GM12878 (cell line): ENCODE results near the gene GXYLT1. TPM values are rescaled to one million over a fixed set of nuclear protein-coding genes. Genes with fewer than 3 reads are reported as not detected.
"Not testable (repeated sequence)": the region's sequence is repeated elsewhere in the genome, so short reads cannot be mapped to it uniquely, and the experiment has no call there.

Experiments
- ATAC-seq: fragments of 200-7000 bp; cut with Tn5 transposase; 3 replicates; pipeline ENCODE4 v1.9.1; 2020; ENCODE audit warnings: mild to moderate bottlenecking, moderate library complexity
- BruUV-seq: library from RNA; stranded (reverse); fragments of 400-500 nt; replicated peaks from 2 replicates; lab custom pipeline; 2021; lab: Mats Ljungman, UMichigan
- CTCF ChIA-PET: fragments of 300-600 bp; sonication (Branson Sonifier 250); formaldehyde crosslinking; extraction: SDS; loops from one replicate; lab custom pipeline; 2021; ENCODE audit warnings: inconsistent platforms; lab: Yijun Ruan, JAX
- POLR2A ChIA-PET: fragments of 350-600 bp; formaldehyde crosslinking; extraction: SDS; loops from one replicate; lab custom pipeline; 2021; ENCODE audit warnings: inconsistent platforms; lab: Charles Lee
- RAD21 ChIA-PET: fragments of 300-600 bp; sonication (Branson Sonifier 250); formaldehyde crosslinking; loops from one replicate; lab custom pipeline; 2023; ENCODE audit warnings: antibody characterized with exemption; ENCODE audit not compliant: unreplicated experiment; lab: Charles Lee
- SMC1A ChIA-PET: fragments of 300-600 bp; sonication (Branson Sonifier 250); formaldehyde crosslinking; loops from one replicate; lab custom pipeline; 2023; ENCODE audit not compliant: unreplicated experiment, uncharacterized antibody; lab: Charles Lee
- DNase-seq: peaks from one replicate; pipeline ENCODE4 v3.0.0-alpha.2; 2011; ENCODE audit warnings: low read depth, low spot score
- FAIRE-seq: peaks from 3 replicates; lab custom pipeline; 2011; peaks lifted over from hg19 to GRCh38; lab: Jason Lieb, UNC
- H2AFZ ChIP-seq: 2 replicates; pipeline ENCODE4 v1.6.0; 2011; ENCODE audit warnings: low read depth, low read length, control low read depth; ENCODE audit not compliant: control insufficient read depth
- H3K27ac ChIP-seq: 2 replicates; pipeline ENCODE4 v1.5.1; 2011; ENCODE audit warnings: control low read depth; ENCODE audit not compliant: control insufficient read depth, insufficient read depth
- H3K27me3 ChIP-seq, 2 experiments: replicated peaks in 1 of 2; 2 replicates each; pipeline versions ENCODE4 v1.6.0 to v1.6.1; 2011; ENCODE audit warnings: low read length in 1 of 2; ENCODE audit not compliant: control insufficient read depth in 2 of 2, insufficient read depth in 2 of 2
- H3K36me3 ChIP-seq, 2 experiments: 2 replicates each; pipeline ENCODE4 v1.5.1; 2011; ENCODE audit warnings: low read length in 1 of 2; ENCODE audit not compliant: control insufficient read depth in 2 of 2, insufficient read depth in 2 of 2
- H3K4me1 ChIP-seq: 2 replicates; pipeline ENCODE4 v1.6.1; 2011; ENCODE audit warnings: mild to moderate bottlenecking, low read length, moderate library complexity, mixed read lengths; ENCODE audit not compliant: control insufficient read depth, insufficient read depth
- H3K4me2 ChIP-seq: 2 replicates; pipeline ENCODE4 v1.6.0; 2011; ENCODE audit warnings: control low read depth; ENCODE audit not compliant: control insufficient read depth, insufficient read depth
- H3K4me3 ChIP-seq: fragments of 200-600 bp; sonication (generic); 2 replicates; pipeline ENCODE4 v1.5.1; 2016
- H3K79me2 ChIP-seq: 2 replicates; pipeline ENCODE4 v1.6.0; 2011; ENCODE audit warnings: low read length; ENCODE audit not compliant: control insufficient read depth, insufficient read depth
- H3K9ac ChIP-seq: 2 replicates; pipeline ENCODE4 v1.8.0; 2011; ENCODE audit warnings: low read length, control low read depth, mixed read lengths; ENCODE audit not compliant: control insufficient read depth, insufficient read depth
- H3K9me3 ChIP-seq: replicated peaks from 3 replicates; pipeline ENCODE4 v1.5.1; 2011; ENCODE audit warnings: mild to moderate bottlenecking, low read length; ENCODE audit not compliant: control insufficient read depth, insufficient read depth
- H4K20me1 ChIP-seq: 2 replicates; pipeline ENCODE4 v1.6.0; 2011; ENCODE audit not compliant: control insufficient read depth, insufficient read depth
- ZNF274 ChIP-seq: IDR thresholded peaks from one replicate; pipeline ENCODE4 v1.8.0; 2011; ENCODE audit not compliant: insufficient read length, insufficient read depth
- WGBS: methylation state at CpG from one replicate; pipeline ENCODE4 v1.1.6; 2016; ENCODE audit warnings: low lambda C conversion rate; ENCODE audit not compliant: insufficient replicate concordance, insufficient coverage; ENCODE audit errors: missing lambda C conversion rate; 5-methylcytosine and 5-hydroxymethylcytosine counted together
- in situ Hi-C: fragments of 300-500 bp; cut with MboI; formaldehyde crosslinking; loops from 9 replicates; pipeline ENCODE4 v1.14.3; 2018; ENCODE audit warnings: mixed read lengths
- intact Hi-C: fragments of 100-400 bp; cut with micrococcal nuclease; formaldehyde crosslinking; loops from one replicate; pipeline ENCODE4 v1.14.2; 2022; ENCODE audit not compliant: unreplicated experiment
- polyA plus RNA-seq, 11 experiments: library from polyadenylated mRNA; depleted of rRNA in 4 of 11; unstranded in 6 of 11; stranded (reverse) in 5 of 11; fragments of >200 nt; fragmentation: Nextera tagmentation in 4 of 11; fragmentation: Illumina TruSeq in 1 of 11; extraction: Ambion mirVana in 4 of 11; extraction: Trizol in 1 of 11; gene quantifications; 1 replicate in 1 of 11; 2 replicates in 10 of 11; pipeline versions ENCODE4 v1.2.1 to v1.2.3, GENCODE V29; 2011 to 2016; ENCODE audit warnings: inconsistent platforms in 2 of 11, missing spikeins in 2 of 11, low read depth in 1 of 11
- total RNA-seq, 4 experiments: library from RNA; depleted of rRNA in 3 of 4; stranded (reverse); fragments of >200 nt in 3 of 4; fragmentation: Illumina TruSeq in 1 of 4; extraction: Trizol in 1 of 4; gene quantifications; 2 replicates each; pipeline versions ENCODE4 v1.2.1 to v1.2.3, GENCODE V29; 2013 to 2021
- TF ChIP-seq, protein P1 (sequence below): IDR thresholded peaks from 2 replicates; pipeline ENCODE4 v1.6.1; 2012; ENCODE audit warnings: mild to moderate bottlenecking, low read depth, low read length

GXYLT1 gene
- total and polyA plus RNA-seq, 10 of the 15 experiments (the other 5 are each of a cell fraction or from before 2014, with no cell fraction given): 2.3 to 14.9 (median 8.9) TPM

DNA sequence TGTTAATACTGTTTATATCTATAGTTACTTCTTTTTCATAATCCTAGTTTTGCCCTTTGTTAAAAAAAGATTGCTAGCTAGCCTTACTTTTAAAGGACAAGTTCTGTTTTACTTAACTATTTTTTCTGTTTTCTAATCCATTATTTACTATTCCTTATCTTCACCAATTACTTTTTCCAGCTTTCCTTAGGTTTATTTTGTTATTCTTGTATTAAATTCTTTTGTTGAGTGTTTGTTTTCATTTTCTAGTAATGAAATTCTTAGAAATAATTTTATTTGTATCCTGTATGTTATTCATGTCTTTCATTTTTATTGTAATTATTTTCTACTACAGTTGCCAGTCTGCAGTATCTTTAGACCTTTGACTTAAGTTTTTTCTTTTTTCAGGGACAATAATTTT is 45.7 kb upstream of the GXYLT1 start:
- Histone ChIP-seq H3K4me2 (no peak overlapping the region), H4K20me1 (no peaks in the 10 kb centered on the region), H3K4me1 (peaks cover 4% of the 10 kb centered on the region; the same call in 1 of the 2 replicates), H2AFZ (no peak overlapping the region), H3K36me3 (peaks cover 0 to 12% of the 10 kb centered on the region in 2 experiments; a peak in 2 of 4 replicates), H3K4me3 (no peak overlapping the region), H3K79me2 (no peaks in the 10 kb centered on the region), H3K9me3 (no peaks in the 10 kb centered on the region), H3K27ac (no peak overlapping the region), H3K9ac (no peak overlapping the region), H3K27me3 (no peaks in the 10 kb centered on the region)
- intact Hi-C loops: no loop called here
- ChIA-PET POLR2A (interaction anchor here (0.5 kb wide), 1 partner anchor 49 kb away, joined by 6 read pairs; no protein-coding TSS in a partner anchor), SMC1A (interaction anchor here (1.0 to 1.6 kb wide), 3 partner anchors 9 to 49 kb away, joined by 5 to 7 read pairs (median 5); no protein-coding TSS in a partner anchor), RAD21 (no interaction called here), CTCF (interaction anchor here (1.1 to 1.3 kb wide), 2 partner anchors 45 to 49 kb away, joined by 4 read pairs; no protein-coding TSS in a partner anchor)
- no peak for DNase-seq
- TF ChIP-seq, protein P1, sequence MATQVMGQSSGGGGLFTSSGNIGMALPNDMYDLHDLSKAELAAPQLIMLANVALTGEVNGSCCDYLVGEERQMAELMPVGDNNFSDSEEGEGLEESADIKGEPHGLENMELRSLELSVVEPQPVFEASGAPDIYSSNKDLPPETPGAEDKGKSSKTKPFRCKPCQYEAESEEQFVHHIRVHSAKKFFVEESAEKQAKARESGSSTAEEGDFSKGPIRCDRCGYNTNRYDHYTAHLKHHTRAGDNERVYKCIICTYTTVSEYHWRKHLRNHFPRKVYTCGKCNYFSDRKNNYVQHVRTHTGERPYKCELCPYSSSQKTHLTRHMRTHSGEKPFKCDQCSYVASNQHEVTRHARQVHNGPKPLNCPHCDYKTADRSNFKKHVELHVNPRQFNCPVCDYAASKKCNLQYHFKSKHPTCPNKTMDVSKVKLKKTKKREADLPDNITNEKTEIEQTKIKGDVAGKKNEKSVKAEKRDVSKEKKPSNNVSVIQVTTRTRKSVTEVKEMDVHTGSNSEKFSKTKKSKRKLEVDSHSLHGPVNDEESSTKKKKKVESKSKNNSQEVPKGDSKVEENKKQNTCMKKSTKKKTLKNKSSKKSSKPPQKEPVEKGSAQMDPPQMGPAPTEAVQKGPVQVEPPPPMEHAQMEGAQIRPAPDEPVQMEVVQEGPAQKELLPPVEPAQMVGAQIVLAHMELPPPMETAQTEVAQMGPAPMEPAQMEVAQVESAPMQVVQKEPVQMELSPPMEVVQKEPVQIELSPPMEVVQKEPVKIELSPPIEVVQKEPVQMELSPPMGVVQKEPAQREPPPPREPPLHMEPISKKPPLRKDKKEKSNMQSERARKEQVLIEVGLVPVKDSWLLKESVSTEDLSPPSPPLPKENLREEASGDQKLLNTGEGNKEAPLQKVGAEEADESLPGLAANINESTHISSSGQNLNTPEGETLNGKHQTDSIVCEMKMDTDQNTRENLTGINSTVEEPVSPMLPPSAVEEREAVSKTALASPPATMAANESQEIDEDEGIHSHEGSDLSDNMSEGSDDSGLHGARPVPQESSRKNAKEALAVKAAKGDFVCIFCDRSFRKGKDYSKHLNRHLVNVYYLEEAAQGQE: no peak
- no peak for TF ChIP-seq ZNF274
- BruUV-seq: no TSS peak
- FAIRE-seq: no peak
- in situ Hi-C loops: no loop called here
- ATAC-seq: no peak

DNA sequence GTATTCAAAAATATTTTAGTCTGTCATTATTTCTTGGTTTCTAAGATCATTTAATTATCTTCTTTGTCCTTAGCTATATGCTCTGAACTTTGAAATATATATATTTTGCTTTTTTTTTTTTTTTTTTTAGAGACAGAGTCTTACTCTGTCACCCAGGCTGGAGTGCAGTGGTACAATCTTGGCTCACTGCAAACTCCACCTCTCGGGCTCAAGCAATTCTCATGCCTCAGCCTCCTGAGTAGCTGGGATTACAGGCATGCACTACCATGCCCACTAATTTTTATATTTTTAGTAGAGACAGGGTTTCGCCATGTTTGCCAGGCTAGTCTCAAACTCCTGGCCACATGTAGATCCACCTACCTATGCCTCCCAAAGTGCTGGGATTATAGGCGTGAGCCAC is 43.6 kb upstream of the GXYLT1 start:
- H3K9ac ChIP-seq, ATAC-seq, H3K9me3 ChIP-seq, in situ Hi-C loops, H3K4me3 ChIP-seq, H2AFZ ChIP-seq, H3K36me3 ChIP-seq, H4K20me1 ChIP-seq, FAIRE-seq, H3K4me2 ChIP-seq, BruUV-seq, H3K27ac ChIP-seq, H3K79me2 ChIP-seq, DNase-seq, intact Hi-C loops, H3K27me3 ChIP-seq, H3K4me1 ChIP-seq: not testable (repeated sequence)
- ChIA-PET SMC1A (interaction anchor here (0.6 to 1.8 kb wide), 4 partner anchors 18 to 129 kb away, joined by 3 to 5 read pairs (median 3); no protein-coding TSS in a partner anchor), POLR2A (interaction anchor here (0.7 to 1.0 kb wide), 3 partner anchors 9 to 118 kb away, joined by 3 to 6 read pairs (median 4); no protein-coding TSS in a partner anchor), CTCF (interaction anchor here (0.5 to 1.7 kb wide), 4 partner anchors 32 to 1191 kb away, joined by 3 to 5 read pairs (median 3); no protein-coding TSS in a partner anchor), RAD21 (interaction anchor here (0.9 kb wide), 1 partner anchor 60 kb away, joined by 3 read pairs; no protein-coding TSS in a partner anchor)
- WGBS: 98% methylated on average over 3 of the region's 3 CpGs
